Fibroblast of skin of back (primary cell): Measurements from ENCODE around the gene AADAT.

Experiments
- DNase-seq: peaks from one replicate; pipeline ENCODE4 v3.0.0-alpha.2; 2013

AADAT gene

DNA sequence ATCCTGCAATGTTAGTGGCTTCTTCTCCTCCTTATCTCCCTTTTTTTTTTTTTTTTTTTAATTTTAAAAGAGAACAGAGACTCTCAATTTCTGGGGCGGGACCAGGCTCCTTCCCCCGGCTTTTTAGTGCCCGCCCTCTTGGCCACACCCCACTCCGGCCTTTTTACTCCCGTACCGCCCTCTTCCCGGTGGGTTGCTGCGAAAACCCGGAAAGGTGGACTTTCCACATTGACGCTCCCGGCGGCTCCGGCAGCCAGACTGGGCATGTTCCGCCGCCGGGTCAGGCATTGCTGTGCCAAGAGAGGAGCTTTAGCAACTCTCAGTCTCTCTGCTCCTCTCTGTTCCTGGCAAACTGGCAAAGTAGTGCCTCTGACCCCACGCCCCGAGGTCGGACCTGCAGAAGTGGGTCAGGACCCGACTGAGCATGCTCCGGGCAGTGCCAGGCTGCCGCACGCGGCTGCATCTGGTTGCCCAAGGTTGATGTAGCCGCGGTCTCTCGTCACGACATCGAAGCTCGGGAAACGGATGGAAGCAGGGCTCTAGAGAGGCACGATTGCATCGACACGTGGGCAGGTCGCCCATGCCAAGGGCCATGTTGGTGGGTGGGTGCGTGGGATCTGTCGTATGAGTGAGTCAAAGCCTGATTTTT, 62.5 kb downstream of the AADAT start:
- peak; percentile 97 for DNase-seq

DNA sequence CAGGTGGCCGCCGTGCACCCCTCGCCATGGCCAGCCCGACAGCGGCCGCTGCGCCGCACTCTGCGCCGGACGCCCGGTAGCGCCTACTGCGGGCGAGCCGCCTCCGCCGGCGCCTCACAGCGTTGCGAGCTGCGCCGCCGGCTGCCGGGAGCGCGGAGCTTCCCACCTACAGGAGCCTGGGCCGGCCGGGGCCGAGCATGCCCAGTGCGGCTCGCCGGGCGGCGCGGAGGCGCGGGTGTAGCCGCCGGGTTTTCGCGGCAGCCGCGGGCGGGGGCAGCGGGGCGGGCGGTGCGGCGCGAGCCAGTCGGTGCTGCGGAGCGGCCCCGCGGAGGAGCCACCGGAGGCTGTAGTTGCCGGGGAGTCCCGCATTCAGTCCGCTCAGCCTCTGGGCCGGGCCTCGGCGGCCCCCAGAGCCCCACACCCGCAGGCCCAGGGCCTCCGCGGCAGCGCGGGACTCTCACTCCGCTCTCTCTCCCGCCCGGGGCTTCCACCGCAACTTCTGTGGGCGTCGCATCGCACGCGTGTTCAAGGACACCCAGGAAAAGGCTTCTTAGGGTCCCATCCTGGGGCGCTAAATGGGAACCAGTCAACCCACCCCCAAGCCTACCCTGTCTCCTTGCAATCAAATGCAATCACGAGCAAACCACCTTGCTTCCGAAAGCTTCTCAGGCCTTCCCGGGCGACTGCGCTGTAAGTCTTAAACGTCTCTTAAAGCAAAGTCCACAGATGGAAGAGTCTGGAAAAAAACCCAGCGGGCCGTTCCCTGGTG, 63.3 kb downstream of the AADAT start, which contains the start of gene MFAP3L:
Gene MFAP3L, minus strand, starts transcription at position 143 of the 769 bp plus-strand sequence. CDS start 20,518 bp downstream, outside the sequence.
- peak; percentile 92 for DNase-seq

DNA sequence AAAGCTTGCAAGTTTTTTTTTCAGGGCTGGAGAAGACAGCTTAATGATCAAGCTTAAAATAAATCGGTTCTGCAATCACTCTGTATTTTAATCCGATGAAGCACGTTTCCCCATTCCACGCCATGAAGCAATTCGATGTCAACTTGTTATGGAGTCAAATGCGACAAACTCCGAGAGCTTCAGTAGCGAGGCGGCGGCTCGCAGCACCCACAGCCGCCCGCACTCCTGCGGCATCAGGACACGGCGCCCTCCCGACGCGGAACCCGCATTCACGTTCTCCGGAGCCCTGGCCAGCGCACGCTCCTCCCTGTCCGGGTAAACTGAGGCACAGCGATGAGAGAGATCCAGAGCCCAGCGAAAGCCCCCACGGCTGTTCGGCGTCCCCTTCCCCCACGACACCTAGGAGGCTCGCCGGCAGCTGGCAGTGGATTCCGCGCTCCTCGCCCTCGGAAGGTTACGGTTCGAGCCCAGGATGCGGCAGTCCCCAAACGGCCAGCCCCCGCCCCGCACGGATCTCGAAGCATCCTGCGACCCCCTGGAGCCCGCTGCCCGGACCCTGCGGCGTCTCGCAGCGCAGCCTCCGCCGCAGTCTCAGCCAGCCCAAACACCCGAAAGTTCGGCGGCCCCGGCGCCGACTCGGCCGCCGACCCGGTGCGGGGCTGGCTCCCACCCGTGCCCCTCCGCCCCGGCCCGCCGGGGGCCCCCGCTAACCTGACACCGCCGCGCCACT, 64.1 kb downstream of the AADAT start:
- peak; percentile 13 for DNase-seq

DNA sequence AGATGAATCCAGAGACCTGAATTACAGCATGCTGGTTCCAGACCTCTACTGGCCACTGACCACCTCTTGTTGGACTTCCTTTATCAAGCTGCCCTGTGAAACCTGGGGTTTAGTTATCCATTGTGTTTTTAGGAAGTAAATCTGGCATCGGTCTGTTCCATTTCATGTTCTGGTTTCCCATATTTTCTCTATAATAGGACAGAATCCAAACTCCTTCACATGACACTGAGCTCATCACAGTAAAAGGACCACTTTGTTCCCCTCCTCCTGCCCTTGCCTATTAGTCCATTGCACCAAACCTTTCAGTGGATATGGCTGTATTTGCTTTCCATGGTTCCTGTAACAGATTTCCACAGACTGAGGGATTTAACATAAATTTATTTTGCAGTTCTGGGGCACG, 67.5 kb downstream of the AADAT start:
- no peak for DNase-seq

DNA sequence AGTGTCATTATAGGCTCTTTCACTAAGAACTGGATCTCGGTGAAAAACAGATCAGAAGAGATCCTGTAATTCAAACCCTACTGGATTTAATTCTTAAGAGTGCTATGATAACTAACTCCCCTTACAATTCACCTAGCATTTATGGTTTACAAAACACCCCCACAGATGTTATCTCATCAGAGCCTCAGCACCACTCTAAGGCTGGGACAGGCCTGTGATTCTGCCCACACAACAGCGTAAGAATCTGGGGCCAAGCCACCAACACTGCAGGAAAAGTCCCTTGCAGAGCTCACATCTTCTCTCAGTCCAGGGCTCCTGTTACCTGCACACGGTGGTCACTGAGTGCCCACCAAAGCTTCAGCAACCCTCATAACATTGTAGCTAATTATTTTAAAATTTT, 72.5 kb downstream of the AADAT start:
- no peak for DNase-seq

DNA sequence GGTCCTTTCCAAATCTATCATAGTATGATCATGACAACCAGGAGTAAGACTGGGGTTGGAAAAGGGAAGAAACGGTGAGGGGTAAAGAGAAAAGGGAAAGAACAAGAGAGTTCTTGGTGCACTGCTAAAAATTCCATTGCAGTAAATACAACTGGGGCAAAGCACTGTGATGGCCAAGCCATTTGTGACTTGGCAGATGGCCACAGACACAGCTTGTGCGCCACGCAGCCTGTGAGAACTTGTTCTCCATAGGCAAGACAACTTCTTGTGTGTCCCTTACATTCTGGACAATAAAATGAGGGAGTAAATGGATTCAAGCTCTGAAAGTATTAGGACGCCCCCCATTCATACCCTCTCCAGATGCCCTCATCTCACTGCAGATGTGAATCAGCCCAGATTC, 74.5 kb downstream of the AADAT start:
- DNase-seq, result no peak

DNA sequence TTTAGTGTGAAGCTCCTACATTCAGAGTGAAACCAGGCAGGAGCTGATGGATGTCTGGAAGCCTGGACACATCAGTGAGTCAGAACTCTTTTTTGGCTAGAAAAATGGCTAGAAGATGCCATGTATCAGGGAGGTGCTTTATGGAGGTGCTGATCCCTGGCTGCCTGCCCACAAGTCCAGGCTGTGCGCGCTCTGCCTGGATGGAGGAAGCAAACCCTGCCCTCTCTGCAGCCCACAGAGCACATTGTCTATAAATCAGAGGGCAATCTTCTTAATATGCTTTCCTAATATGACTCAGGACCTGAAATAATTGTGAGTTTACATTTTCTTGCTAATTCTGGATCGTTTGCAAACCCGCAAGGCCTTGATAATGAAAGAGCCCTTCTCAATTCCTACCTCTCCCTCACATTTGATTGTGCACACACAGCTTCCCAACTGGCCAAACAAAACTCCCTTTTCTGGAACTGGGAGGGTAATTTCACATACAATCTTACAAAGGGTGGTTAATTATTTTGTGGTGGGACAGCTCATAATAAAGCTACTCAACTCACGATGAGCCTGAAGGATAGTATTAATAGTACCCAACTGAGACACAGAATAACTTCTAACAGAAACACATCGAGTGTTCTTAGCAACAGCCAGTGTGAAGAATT, 75.3 kb downstream of the AADAT start:
- no peak for DNase-seq

DNA sequence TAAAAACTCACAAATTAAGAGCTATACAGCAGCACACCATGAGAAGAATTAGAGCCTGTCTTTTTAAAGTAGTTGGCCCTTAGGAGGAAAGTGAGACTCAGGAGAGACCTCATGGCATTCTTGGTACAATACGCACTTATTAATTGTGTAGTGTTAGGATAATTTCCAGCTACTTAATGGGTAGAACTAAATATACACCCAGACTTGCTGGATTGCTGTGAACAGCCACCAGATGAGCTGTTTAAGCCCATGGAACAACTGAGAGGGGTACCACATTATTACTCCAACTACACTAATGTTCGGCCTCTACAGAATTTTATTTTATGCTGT, 77.2 kb downstream of the AADAT start:
- DNase-seq, result no peak

DNA sequence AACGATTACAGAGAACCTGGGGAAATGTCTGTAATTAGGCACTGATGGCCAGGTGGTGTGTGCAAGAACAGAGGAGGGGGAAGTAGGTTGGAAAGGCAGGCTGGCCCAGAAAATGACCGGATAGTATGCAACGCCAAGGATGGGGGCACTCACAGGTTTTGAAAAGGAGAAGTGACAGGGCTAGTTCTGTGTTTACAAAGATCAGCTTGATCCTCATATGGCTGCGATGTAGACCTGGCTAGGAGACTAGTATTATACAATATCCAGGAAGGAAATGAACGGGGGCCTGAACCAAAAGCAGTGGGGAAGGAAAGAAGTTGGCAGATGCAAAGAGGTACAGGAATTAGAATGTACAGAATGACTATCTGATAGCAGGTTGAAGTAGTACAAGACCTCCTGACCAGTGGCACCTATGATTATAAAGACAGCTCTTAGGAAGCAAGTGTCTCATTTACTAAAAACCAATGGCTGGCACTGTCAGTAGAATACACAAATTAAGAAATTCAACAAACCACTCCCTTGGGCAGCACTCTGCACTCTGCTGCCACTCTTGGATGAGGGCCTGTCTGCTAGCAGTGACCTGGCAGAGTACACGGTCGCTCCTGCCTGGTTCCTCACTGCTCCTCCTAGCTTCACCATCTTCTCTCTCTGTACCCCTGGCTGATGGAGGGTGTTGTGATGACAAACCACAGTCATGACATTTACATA, 77.7 kb downstream of the AADAT start:
- no peak for DNase-seq
